DMS53 treated with DMSO at 0.1 percent for 48 hours (cell line): Measurements from ENCODE around the gene CCDC78.
"Not testable (repeated sequence)": the region's sequence is repeated elsewhere in the genome, so short reads cannot be mapped to it uniquely, and the experiment has no call there.

Experiments used
- DNase-seq: peaks from one replicate; lab custom pipeline; 2025; ENCODE audit not compliant: unreplicated experiment; lab: John Stamatoyannopoulos, UW

The CCDC78 gene

DNA sequence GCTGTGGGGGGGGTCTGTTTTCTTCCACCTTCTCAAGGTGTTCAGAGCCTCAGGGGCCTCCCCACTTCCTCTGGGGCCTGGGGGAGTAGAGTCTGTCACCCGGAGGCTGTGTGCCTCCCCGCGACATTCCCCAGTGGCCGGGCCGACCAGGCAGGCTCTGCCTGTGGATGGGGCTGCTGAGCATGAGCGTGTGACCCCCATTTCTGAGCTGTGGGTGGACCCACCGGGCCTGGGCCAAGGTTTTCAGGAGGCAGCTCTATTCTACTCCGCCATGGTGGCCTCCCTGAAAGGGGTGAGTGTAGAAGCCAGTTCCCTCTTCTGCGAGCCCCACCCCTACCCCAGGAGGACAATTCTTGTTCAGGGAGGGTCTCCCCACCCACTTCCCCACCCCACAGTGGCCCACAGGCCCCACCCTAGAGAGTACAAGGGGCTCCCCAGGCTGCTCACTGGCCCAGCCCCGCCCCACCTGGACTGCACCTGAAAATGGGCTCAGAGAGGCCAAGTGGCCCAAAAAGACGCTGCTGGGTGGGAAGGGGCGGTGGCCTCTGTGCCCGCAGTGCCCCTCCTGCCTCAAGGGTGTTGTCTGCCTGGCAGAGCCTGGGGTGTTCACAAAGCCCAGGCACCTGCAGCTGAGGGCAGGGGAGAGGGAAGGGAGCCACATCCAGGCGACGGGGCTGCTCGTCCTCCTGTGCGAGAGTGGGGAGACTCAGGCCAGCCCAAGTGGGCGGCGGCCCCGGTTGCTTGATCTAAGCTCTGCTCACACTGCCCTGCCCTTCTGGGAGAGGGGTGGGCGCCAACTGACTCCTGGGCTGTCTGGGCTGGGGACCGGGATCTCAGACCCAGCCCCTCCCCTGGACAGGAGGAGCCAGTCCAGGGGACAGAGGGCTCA is 35.6 kb upstream of the CCDC78 start:
- DNase-seq: no peak

DNA sequence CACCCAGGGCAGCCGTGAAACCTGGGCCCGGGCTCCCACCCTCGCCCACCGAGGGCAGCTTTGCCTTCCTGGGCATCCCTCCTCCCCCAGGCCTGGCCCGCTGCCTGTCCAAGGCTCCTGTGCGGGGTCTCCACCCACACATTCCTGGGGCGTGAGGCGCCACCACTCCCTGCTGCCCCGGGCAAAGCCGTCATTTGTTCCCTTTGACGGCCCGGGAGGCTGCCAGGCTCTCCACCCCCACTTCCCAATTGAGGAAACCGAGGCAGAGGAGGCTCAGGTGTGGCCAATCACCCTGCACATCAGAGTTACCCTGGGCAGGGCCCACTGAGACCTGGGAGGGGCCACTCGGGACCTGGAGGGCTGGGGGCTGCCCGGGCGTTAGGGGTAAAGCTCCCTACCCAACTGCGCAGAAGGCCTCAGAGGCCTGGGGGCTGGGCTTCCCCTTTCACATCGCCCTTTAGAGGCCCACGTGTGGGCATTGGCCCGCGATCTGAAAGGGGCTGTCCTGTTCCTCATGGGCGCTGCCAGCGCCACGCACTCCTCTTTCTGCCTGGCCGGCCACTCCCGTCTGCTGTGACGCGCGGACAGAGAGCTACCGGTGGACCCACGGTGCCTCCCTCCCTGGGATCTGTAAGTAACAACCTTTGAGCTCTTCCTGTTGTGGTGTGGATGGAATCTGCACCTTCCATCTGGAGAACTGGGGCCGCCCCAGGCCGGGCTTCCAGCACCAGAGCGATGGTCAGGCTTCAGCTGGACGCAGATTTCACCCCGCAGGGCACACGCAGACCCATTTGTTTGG is 34.5 kb upstream of the CCDC78 start, which contains the start of gene MSLN:
TSS of gene MSLN (plus strand) at position 190 of the 799 bp plus-strand sequence. CDS start 1,947 bp downstream, outside the sequence.
- DNase-seq: no peak

DNA sequence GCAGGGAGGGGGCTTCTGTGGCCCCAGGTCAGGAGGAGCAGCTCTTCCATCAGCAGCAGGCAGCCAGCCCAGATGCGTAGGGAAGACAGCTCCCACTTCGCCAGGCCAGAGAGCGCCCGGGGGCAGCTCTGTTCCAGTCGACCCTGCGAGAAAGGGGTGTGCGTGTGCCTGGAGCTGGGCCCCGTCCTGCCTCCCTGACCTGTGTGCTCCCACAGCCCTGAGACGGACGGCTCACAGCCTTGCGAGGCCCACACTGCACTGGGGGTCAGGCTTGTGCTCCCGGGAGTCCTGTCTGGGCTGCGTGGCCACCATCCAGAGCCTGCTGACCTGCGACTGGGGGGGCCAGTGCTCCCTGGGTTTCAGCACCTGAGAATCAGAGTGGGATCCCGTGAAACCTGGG is 33.8 kb upstream of the CCDC78 start:
- DNase-seq: no peak

DNA sequence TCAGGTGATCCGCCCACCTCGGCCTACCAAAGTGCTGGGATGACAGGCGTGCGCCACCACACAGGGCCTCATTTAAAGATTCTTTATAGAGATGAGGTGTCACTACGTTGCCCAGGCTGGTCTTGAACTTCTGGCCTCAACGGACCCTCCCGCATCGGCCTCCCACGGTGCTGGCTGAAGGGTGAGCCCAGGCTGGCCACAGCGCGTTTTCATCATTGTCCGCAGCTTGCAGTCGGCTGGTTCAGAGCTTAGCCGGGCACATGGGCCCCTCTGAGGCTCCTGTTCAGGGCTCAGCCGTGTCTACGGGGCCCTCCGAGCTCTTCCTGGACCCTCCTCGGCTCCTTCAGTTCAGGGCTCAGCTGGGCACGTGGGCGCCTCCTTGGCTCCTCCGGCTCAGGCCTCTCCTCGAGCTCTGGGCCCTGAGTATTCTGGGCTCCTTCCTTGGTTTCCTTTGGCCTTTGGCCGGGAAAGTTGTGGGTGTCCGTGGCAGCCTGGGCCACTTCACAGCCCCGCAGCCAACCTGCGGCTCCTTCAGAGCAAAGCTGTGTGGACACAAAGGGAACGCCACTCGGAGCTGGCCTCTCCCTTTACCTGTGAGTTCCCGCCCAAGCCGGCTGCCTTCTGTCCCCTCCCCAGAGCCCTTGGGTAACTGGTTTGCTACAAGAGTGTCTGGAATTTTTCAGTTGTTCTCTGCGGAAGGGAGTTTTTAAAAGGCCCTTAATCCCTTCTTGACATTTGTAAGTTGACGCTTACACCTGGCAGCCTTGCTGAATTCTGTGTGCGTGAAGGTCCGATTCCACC is 33.1 kb upstream of the CCDC78 start:
- peak; percentile 17 for DNase-seq

DNA sequence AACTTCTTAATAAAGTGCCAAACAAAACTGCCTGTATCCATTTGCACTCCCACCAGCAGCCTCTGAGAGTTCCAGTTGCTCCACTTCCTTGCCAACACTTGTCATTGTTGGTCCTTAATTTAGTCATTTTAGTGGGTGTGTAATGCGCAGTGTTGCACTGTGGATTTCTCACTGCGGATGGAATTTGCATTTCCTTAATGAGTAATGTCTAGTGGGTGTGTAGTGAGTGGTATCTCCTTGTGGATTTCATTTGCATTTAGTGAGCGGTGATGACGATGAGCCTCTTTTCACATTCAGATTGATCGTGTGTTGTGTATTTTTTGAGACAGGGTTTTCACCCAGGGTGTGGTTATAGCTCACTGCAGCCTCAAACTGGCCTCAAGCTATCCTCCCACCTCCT is 30.2 kb upstream of the CCDC78 start:
- no peak for DNase-seq

DNA sequence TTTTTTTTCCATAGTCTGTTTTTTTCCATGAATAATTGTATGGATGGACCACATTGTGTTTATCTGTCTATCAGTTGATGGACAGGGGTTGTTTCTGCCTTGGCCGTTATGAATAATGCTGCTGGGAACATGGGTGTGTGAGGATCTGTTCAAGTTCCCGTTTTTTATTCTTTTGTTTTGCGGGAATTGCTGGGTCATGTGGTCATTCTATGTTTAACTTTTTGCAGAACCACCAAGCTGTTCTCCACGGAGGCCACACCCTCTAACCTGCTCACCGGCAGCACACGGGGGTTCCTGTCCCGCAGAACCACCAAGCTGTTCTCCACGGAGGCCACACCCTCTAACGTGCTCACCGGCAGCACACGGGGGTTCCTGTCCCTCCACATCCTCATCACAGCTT is 28.4 kb upstream of the CCDC78 start:
- DNase-seq: no peak

DNA sequence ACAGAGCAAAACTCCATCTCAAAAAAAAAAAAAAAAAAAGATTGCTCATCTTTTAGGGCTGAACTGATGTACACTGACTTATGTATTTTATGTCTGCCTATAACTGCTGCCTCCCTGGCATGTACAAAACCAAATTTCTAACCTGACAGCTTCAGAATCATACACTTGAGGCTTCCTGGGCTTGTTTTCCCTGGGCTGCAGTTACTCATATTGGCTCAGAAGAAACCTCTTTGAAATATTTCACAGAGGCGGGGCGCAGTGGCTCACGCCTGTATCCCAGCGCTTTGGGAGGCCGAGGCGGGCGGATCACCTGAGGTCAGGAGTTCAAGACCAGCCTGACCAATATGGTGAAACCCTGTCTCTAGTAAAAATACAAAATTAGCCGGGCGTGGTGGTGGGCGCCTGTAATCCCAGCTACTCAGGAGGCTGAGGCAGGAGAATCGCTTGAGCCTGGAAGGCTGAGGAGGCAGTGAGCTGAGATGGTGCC is 27.9 kb upstream of the CCDC78 start:
- not testable (repeated sequence) for DNase-seq

DNA sequence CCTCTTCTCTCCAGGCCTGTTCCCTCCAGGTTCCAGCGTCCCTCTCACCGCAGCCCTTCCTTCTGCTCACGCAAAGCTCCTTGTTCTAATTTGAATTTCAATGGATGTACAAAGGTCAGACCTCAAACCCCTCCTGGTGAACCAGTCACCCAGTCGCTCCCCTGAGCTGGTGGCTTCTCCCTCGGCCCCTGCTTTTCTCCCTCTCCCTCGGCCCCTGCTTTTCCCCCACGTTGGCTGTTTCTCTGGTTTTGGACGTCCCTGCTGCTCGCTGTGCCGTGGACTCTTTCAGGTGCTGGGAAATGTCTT is 25.7 kb upstream of the CCDC78 start:
- no peak for DNase-seq

DNA sequence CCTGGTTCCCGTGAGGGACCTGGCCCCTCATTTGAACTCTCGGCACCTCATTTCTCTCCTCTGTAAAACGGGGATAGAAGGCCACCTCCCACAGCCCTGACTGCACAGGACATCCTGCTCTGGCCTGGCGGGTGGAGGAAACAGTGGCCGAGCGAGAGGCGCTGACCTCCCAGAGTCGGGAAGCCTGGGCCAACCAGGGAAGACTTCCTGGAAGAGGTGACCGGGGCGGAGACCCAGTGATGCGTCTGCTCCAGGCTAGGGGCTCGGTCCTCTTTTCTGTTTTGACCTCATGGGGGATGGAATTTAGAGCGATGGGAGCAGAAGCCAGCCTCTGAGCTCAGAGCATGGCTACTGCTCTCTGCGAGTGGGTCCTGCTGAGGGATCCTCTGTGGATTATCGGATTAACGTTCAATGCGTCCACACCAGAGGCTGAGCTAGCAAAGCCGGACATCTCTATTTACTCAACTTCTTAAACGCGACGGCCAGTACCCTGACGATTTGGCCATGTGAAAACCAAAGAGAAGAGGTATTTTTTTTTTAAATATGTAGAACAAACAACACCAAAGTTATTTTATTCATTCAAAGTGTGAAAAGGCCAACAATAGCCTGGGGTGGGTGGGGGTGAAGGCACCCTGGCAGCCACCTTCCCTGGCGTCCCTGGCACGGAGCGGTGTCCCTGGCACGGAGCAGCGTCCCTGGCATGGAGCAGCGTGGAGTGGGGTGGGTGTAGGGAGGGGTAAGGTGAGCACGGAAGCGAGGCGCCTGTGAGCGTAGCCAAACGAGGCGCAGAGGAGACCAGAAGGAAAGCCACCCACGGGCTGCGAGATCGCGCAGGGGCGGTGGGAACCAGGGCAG is 25.1 kb upstream of the CCDC78 start:
- no peak for DNase-seq

DNA sequence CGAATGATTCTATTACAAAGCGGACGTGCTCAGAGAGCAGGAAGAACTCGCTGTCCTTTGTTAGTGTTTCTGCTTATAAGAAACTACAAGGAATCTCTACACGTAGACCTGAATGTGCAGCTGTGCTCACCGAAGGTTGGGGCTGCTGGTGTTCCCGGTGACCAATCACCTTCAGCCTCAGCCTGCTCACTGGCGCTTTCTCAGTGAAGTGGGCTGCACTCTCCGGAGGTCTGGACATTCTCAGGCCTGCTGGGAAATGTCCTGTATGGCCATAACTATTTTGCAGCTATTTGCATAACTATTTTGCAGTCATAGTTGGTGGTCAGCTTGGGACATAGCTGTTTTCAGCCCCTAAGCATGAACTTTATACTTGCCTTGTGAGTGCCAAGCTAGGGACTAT is 24.2 kb upstream of the CCDC78 start:
- no peak for DNase-seq

DNA sequence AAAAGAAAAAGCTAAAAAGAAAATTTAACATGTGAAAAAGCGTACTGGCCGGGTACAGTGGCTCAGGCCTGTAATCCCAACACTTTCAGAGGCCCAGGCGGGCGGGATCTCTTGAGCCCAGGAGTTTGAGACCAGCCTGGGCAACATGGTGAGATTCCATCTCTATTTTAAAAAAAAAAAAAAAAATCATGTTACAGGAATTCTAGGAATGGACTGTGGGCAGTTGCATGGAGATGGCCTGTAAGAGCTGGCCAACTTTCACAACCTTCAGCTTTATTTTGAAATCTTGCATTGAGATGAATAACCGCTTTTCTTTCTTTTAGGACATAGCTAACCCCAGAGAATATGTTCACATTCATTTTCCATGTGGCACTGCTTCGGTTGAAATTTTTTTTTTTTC is 22.8 kb upstream of the CCDC78 start:
- no peak for DNase-seq

DNA sequence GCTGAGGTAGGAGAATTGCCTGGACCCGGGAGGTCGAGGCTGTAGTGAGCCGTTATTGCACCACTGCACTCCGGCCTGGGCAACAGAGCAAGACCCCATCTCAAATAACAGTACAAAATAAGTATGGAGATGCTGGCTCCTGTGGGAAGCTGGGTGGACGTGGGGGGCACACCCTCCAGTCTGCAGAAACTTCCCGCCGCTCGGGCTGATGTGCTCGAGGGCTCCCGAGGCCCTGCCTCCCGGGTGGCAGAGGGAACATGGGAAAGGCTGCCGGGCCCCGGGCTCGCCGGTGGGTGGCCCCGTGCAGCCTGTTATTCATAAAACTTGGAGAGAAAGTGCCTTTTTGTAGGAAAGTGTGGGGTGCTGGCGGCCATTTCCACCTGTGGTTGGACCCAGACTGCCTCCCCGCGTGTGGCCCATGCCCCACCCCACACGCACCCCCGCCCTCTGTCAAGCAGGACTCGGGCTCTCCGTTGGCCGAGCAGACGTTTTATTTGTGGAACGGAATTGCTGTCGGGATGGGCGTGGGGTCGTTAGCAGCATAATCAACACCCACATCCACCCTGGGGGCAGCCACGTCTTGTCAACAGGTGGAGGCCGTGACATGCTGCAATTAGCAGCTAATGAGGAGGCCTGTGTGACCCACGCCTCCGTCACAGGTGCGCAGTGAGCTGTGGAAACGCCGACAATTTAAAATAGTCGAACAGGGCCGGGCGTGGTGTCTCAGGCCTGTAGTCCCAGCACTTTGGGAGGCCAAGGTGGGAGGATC is 21.9 kb upstream of the CCDC78 start:
- DNase-seq: no peak

DNA sequence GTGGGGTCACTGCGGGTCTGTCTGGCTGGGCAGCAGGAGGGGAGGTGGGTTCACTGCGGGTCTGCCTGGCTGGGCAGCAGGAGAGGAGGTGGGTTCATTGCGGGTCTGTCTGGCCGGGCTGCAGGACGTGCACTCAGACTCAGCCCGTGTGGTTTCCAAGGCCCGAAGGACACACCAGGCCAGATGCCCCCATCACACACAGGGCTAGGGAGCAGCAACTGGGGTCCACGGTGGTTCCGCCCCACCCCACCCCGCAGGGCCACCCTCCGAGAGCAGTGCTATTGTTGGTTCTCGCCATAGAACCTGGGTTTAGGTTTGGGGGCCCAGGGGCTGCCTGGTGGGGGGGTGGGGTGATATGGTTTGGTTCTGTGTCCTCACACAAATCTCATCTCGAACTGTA is 20.4 kb upstream of the CCDC78 start:
- DNase-seq: no peak

DNA sequence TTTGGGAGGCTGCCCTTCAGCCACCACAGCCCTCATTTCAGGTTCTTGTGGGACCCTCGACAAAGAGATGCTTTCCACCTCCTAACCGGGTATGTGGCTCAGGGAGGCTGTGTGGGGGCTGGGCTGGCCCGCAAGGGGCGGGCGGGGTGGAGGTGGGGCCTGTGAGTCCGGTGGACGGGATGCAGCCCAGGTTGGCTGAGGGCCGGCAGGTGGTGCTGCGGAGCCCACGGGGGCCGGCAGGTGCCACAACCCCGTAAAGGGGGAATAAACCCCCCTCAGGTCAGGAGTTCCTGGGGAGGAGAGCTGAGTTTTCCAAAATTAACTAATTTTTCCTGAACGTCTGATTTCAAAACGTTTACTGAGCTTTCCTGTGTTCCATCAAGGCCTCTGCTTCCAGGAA is 19.5 kb upstream of the CCDC78 start:
- no peak for DNase-seq

DNA sequence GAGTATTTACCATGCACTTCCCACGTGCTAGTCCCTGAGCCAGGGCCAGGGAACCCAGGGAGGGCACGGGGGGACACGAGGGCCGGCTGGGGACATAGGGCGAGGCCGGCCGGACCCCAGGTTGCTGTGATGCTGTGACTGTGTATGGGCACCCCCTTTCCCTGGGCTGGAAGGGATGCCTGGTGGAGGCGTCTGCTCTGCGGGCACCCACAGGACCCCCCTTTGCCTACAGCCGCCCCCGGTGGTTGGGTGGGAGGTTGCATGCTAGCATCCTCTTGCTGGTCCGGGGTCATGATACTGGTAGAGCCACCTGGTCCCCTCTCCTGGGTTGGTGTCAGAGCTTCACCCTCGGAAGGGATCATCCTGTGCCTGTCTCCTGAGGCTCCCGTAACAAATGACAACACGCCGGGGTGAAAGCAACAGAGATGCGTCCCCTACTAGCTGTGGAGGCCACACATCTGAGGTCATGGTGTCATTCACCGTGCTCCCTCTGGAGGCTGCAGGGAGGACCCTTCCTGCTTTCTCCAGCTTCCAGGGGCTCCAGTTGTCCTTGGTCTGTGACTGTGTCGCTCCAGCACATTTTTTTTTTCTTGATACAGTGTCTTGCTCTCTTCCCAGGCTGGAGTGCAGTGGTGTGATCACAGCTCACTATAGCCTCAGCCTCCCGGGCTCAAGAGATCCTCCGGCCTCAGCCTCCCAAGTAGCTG is 17.7 kb upstream of the CCDC78 start:
- DNase-seq: no peak

DNA sequence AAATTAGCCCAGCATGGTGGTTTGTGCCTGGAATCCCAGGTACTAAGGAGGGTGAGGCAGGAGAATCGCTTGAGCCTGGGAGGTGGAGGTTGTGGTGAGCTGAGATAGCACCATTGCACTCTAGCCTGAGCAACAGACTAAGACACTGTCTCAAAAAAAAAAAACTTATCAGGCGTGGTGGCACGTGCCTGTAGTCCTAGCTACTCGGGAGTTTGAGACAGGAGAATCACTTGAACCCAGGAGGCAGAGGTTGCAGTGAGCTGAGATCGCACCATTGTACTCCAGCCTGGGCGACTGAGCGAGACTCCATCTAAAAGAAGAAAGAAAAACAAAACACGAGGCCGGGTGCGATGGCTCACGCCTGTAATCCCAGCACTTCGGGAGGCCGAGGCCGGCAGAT is 16.7 kb upstream of the CCDC78 start:
- not testable (repeated sequence) for DNase-seq

DNA sequence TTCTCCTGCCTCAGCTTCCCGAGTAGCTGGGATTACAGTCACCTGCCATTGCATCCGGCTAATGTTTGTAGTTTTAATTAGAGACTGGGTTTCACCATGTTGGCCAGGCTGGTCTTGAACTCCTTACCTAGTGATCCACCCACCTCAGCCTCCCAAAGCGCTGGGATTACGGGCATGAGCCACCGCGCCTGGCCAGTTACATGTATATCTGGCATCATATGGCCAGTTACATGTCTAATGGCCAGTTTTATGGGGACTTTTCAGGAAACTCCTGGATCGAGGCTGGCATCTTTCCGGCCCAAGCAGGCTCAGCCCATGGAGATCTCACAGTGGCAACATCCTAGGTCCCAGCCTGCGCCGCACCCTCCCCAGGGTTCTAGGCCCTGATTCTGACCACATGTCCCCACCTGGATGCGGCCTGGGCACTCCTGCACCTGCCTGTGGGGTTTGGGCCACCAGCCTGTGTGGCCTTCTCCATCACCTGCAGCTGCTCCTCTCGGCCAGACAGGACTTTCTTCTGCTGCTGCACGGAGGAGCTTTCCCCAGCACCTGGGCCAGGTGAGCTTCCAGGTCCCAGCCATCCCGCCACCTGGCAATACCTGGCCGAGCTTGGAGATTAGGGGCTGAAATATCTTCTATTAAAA is 15.9 kb upstream of the CCDC78 start:
- DNase-seq: no peak

DNA sequence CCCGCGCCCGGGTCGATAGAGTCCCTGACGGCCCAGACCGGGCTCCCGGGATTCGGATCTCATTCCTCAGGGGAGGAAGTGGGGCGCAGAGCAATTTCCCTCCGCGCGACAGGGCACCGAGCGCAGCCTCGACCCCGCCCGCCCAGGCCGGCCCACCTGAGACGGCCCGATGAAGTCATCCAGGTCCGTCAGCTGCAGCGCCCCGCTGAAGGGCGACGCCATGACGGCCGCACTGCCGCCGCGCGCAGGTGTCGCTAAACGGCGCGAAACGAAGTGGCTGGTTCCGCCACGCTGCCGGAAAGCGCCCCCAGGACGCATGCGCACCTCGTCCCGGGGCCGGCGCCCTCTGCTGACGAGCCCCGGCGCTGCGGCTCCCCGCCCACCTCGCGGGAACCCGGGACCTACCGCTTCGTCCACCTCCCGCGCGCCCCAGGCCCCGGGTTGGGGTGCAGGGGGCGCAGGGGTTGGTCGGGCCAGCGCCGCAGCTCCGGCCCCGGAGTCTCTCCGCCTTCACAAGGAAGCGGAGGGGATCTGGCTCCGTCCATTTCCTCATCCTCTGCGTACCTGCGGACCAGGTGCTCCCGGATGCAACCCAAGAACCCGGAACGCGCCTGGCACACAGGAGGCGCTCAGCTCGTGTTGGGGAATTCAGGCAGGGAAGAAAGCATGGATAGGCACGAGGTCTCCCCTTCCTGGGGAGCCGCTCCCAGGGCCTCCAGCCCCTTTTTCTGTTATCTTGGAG is 14.7 kb upstream of the CCDC78 start, which contains the start of gene CIAO3:
TSS of gene CIAO3 (minus strand) at position 234 of the 742 bp plus-strand sequence. CDS start at position 222, 12 bp downstream.
- peak; percentile 64 for DNase-seq
